H1 (cell line): Measurements from ENCODE around the gene KPNA6. TPM values are rescaled to one million over a fixed set of nuclear protein-coding genes. Genes with fewer than 3 reads are reported as not detected.

Experiments used
- E2F6 ChIP-seq: IDR thresholded peaks from 2 replicates; pipeline ENCODE4 v1.6.1; 2012; ENCODE audit warnings: inconsistent platforms
- KDM5A ChIP-seq: fragments of 200-600 bp; IDR thresholded peaks from 2 replicates; pipeline ENCODE4 v1.7.1; 2012; ENCODE audit warnings: mild to moderate bottlenecking, low read length, inconsistent platforms, mixed read lengths
- MAX ChIP-seq: IDR thresholded peaks from 2 replicates; pipeline ENCODE4 v1.6.1; 2012; ENCODE audit warnings: inconsistent platforms
- NRF1 ChIP-seq: IDR thresholded peaks from 2 replicates; pipeline ENCODE4 v1.6.1; 2011; ENCODE audit warnings: mild to moderate bottlenecking, low read depth, low read length, improper control_type of control experiment
- SIN3A ChIP-seq, 2 experiments: IDR thresholded peaks in 1 of 2; conservative IDR thresholded peaks in 1 of 2; 2 replicates each; pipeline ENCODE4 v1.6.1; 2011 to 2012; ENCODE audit warnings: low read length in 2 of 2, improper control_type of control experiment in 1 of 2, low read depth in 1 of 2, mild to moderate bottlenecking in 1 of 2
- SIRT6 ChIP-seq: IDR thresholded peaks from one replicate; pipeline ENCODE4 v1.7.1; 2012; ENCODE audit warnings: low read length, inconsistent platforms
- SP1 ChIP-seq: IDR thresholded peaks from 2 replicates; pipeline ENCODE4 v1.6.1; 2011; ENCODE audit warnings: low read depth, low read length
- YY1 ChIP-seq: IDR thresholded peaks from 2 replicates; pipeline ENCODE4 v1.6.1; 2011; ENCODE audit warnings: low read depth, mild to moderate bottlenecking, low read length
- polyA plus RNA-seq, 7 experiments: library from polyadenylated mRNA; depleted of rRNA in 3 of 7; stranded (reverse) in 5 of 7; unstranded in 2 of 7; fragments of >200 nt in 5 of 7; fragments of 200-250 nt in 2 of 7; gene quantifications; 1 replicate in 5 of 7; 2 replicates in 1 of 7; 4 replicates in 1 of 7; pipeline versions ENCODE4 v1.2.1 to v1.2.3, GENCODE V29; 2011 to 2013; ENCODE audit warnings: missing spikeins in 2 of 7, mixed read lengths in 2 of 7
- total RNA-seq: library from RNA; stranded (reverse); fragmentation: NEBNext Ultra II Directional; extraction: Animal tissue kit (Norgen Biotek cat#: 25700); gene quantifications from 2 replicates; pipeline ENCODE4 v1.2.1, GENCODE V29; 2021

Gene KPNA6
- total and polyA plus RNA-seq, 2 of the 8 experiments (the other 6 are each of a cell fraction or from before 2014, with no cell fraction given): 24.2 to 120 TPM

GRCh38 chr1:32221980-32222755, 114.3 kb downstream of the KPNA6 start, which contains the start of the genes EIF3I and TMEM234 (continued):
- TF ChIP-seq SIN3A (conservative IDR thresholded peaks at IDR 0.05 in 1 of 2, IDR thresholded peaks at IDR 0.05 in 1 of 2; ENCODE audit: low read depth in 1 of 2, low read length in 2 of 2) (peak; percentile 78 to 90; a peak in 1 of 4 replicates), SIRT6 (no peak), SP1 (peak; percentile 60; the same call in 1 of the 2 replicates), MAX (0 out of 2 replicates have a peak, but pooled peaks have one; percentile 19), E2F6 (no peak), NRF1 (no peak), KDM5A (0 out of 2 replicates have a peak, but pooled peaks have one; percentile 4), YY1 (peak; percentile 56; the same call in 1 of the 2 replicates)
